Fibroblast of lung (primary cell): Measurements from ENCODE around the gene RASA3.

ENCODE experiments used
- CTCF ChIP-seq, 2 donors: IDR thresholded peaks in 1 of 2; conservative IDR thresholded peaks in 1 of 2; 1 replicate in 1 of 2; 2 replicates in 1 of 2; pipeline ENCODE4 v1.5.1; 2011 to 2012; ENCODE audit warnings: low read length in 2 of 2, control low read depth in 1 of 2, inconsistent platforms in 1 of 2, low read depth in 1 of 2, mild to moderate bottlenecking in 1 of 2
- EZH2 ChIP-seq: IDR thresholded peaks from 2 replicates; pipeline ENCODE4 v1.5.1; 2012; ENCODE audit warnings: low read length, control low read depth, mild to moderate bottlenecking; ENCODE audit errors: missing control alignments

- no peak for TF ChIP-seq EZH2
- no peak for TF ChIP-seq CTCF (conservative IDR thresholded peaks at IDR 0.05 in 1 of 2, IDR thresholded peaks at IDR 0.05 in 1 of 2; ENCODE audit: low read depth in 1 of 2, low read length in 2 of 2)
Measured at GRCh38 chr13:114155320-114155719, 22.9 kb upstream of the RASA3 start.
